SJSA1 (cell line): ENCODE data around the gene MMP15. TPM values are rescaled to one million over a fixed set of nuclear protein-coding genes. Genes with fewer than 3 reads are reported as not detected.
"Not testable (repeated sequence)": the region's sequence is repeated elsewhere in the genome, so short reads cannot be mapped to it uniquely, and the experiment has no call there.

Experiments used
- DNase-seq, 2 experiments: peaks; one replicate each; pipeline ENCODE4 v3.0.0-alpha.2; 2015 to 2020; ENCODE audit warnings: low spot score in 2 of 2, low read depth in 1 of 2
- H3K27ac ChIP-seq: fragments of 250-450 bp; sonication (Bioruptor Pico); 2 replicates; pipeline ENCODE4 v1.5.1; 2020; ENCODE audit warnings: mild to moderate bottlenecking, moderate library complexity
- H3K27me3 ChIP-seq: fragments of 250-450 bp; sonication (Bioruptor Pico); replicated peaks from 2 replicates; pipeline ENCODE4 v1.5.1; 2020; ENCODE audit warnings: mild to moderate bottlenecking, moderate library complexity
- H3K36me3 ChIP-seq: fragments of 250-450 bp; sonication (Bioruptor Pico); 2 replicates; pipeline ENCODE4 v1.5.1; 2020; ENCODE audit warnings: mild to moderate bottlenecking
- H3K4me1 ChIP-seq: fragments of 250-450 bp; sonication (Bioruptor Pico); replicated peaks from 2 replicates; pipeline ENCODE4 v1.6.1; 2021; ENCODE audit warnings: mild to moderate bottlenecking
- H3K4me3 ChIP-seq: fragments of 250-450 bp; sonication (Bioruptor Pico); 2 replicates; pipeline ENCODE4 v1.5.1; 2020; ENCODE audit warnings: mild to moderate bottlenecking
- H3K9me3 ChIP-seq: fragments of 250-450 bp; sonication (Bioruptor Pico); replicated peaks from 2 replicates; pipeline ENCODE4 v1.5.1; 2020; ENCODE audit warnings: mild to moderate bottlenecking
- total RNA-seq: library from RNA; depleted of rRNA; stranded (reverse); fragments of >200 nt; shearing (Covaris generic); gene quantifications from 2 replicates; pipeline ENCODE4 v1.2.3, GENCODE V29; 2014; rRNA removed

MMP15 gene
- total RNA-seq, 1 experiment from 2014 or later = 1.9 TPM

- H3K27me3 ChIP-seq, H3K4me1 ChIP-seq, H3K9me3 ChIP-seq, DNase-seq, H3K4me3 ChIP-seq, H3K27ac ChIP-seq, H3K36me3 ChIP-seq: not testable (repeated sequence)
Observed at GRCh38 chr16:58095575-58095960, 70.0 kb downstream of the MMP15 start.

GRCh38 chr16:58096249-58096648, 70.7 kb downstream of the MMP15 start:
- DNase-seq = no peak
- no peaks in the 10 kb centered on the region for H3K9me3 ChIP-seq
- no peak overlapping the region for H3K27ac ChIP-seq

More at GRCh38 chr16:58096249-58096648, 70.7 kb downstream of the MMP15 start:
- Histone ChIP-seq H3K36me3 (no peaks in the 10 kb centered on the region), H3K4me1 (no peaks in the 10 kb centered on the region), H3K4me3 (no peak overlapping the region), H3K27me3 (no peaks in the 10 kb centered on the region; the same call in 1 of the 2 replicates)

Other genes starting within 250 kb of the MMP15 start
- gene KIFC3, start 223.3 kb upstream of the MMP15 start, total RNA-seq = 103 and 132 TPM in 2 replicates
- gene CNGB1, start 54.6 kb upstream of the MMP15 start, total RNA-seq = 0.13 TPM in 1 of 2 replicates, not detected in the other
- gene ZNF319, start 25.1 kb upstream of the MMP15 start, total RNA-seq = 1.5 and 4.3 TPM in 2 replicates
- gene USB1, start 24.3 kb upstream of the MMP15 start, total RNA-seq = 52.9 and 68.5 TPM in 2 replicates
- 103 and 114 TPM in 2 replicates for gene CFAP20, start 103.6 kb downstream of the MMP15 start, total RNA-seq
- 13.5 and 21.7 TPM in 2 replicates for gene CSNK2A2, start 172.4 kb downstream of the MMP15 start, total RNA-seq